HepG2 (cell line): ENCODE measurements around the gene TMEM144. TPM values are rescaled to one million over a fixed set of nuclear protein-coding genes. Genes with fewer than 3 reads are reported as not detected.

Experiments used
- ATF1 ChIP-seq: IDR thresholded peaks from 2 replicates; pipeline ENCODE4 v1.6.1; 2016; ENCODE audit warnings: mild to moderate bottlenecking, control low read depth
- CBFB ChIP-seq: sonication (generic); formaldehyde crosslinking; IDR thresholded peaks from 2 replicates; pipeline ENCODE4 v1.4.0; 2020; ENCODE audit warnings: missing genetic modification reagents
- ELF3 ChIP-seq: IDR thresholded peaks from 2 replicates; pipeline ENCODE4 v1.6.1; 2016; ENCODE audit warnings: missing genetic modification reagents, missing compliant biosample characterization
- GATAD2A ChIP-seq: IDR thresholded peaks from 2 replicates; pipeline ENCODE4 v1.6.1; 2016
- NONO ChIP-seq, 2 experiments: fragments of 450-650 bp in 1 of 2; sonication (generic) in 1 of 2; formaldehyde crosslinking in 1 of 2; IDR thresholded peaks in 1 of 2; conservative IDR thresholded peaks in 1 of 2; 2 replicates each; pipeline versions ENCODE4 v1.6.1 to v1.8.0; 2017 to 2022; ENCODE audit warnings: mild to moderate bottlenecking in 1 of 2, missing genetic modification reagents in 1 of 2, moderate library complexity in 1 of 2
- SOX5 ChIP-seq: IDR thresholded peaks from 2 replicates; pipeline ENCODE4 v1.6.1; 2016; ENCODE audit warnings: borderline replicate concordance
- TBX2 ChIP-seq: sonication (generic); formaldehyde crosslinking; IDR thresholded peaks from 2 replicates; pipeline ENCODE4 v1.5.0; 2020; ENCODE audit warnings: missing genetic modification reagents, mild to moderate bottlenecking, borderline replicate concordance
- TCF7L2 ChIP-seq: IDR thresholded peaks from 2 replicates; pipeline ENCODE4 v1.6.1; 2011; ENCODE audit warnings: mild to moderate bottlenecking, low read depth, low read length, moderate library complexity
- ZMYM3 ChIP-seq: sonication (generic); formaldehyde crosslinking; IDR thresholded peaks from 2 replicates; pipeline ENCODE4 v1.5.1; 2020; ENCODE audit warnings: mild to moderate bottlenecking, missing genetic modification reagents
- ZMYM4 ChIP-seq: sonication (generic); formaldehyde crosslinking; IDR thresholded peaks from 2 replicates; pipeline ENCODE4 v1.8.1; 2023; ENCODE audit warnings: mild to moderate bottlenecking, missing genetic modification reagents
- ZNF3 ChIP-seq: IDR thresholded peaks from 2 replicates; pipeline ENCODE4 v1.7.0; 2017; ENCODE audit warnings: inconsistent platforms
- ZNF30 ChIP-seq: sonication (generic); formaldehyde crosslinking; IDR thresholded peaks from 2 replicates; pipeline ENCODE4 v1.5.0; 2020; ENCODE audit warnings: mild to moderate bottlenecking, missing genetic modification reagents
- ZNF33B ChIP-seq: sonication (generic); formaldehyde crosslinking; IDR thresholded peaks from 2 replicates; pipeline ENCODE4 v1.5.1; 2020; ENCODE audit warnings: mild to moderate bottlenecking, missing genetic modification reagents
- ZNF550 ChIP-seq: sonication (generic); formaldehyde crosslinking; IDR thresholded peaks from 2 replicates; pipeline ENCODE4 v1.4.0; 2020; ENCODE audit warnings: mild to moderate bottlenecking, missing genetic modification reagents, borderline replicate concordance
- ZNF564 ChIP-seq: sonication (generic); formaldehyde crosslinking; IDR thresholded peaks from 2 replicates; pipeline ENCODE4 v1.8.1; 2023; ENCODE audit warnings: mild to moderate bottlenecking, missing genetic modification reagents
- polyA plus RNA-seq, 8 experiments: library from polyadenylated mRNA; depleted of rRNA in 3 of 8; stranded (reverse) in 7 of 8; unstranded in 1 of 8; fragments of >200 nt; fragmentation: Illumina TruSeq in 4 of 8; extraction: Trizol in 4 of 8; gene quantifications; 2 replicates each; pipeline versions ENCODE4 v1.2.1 to v1.2.3, GENCODE V29; 2011 to 2016; ENCODE audit warnings: low read depth in 4 of 8, missing spikeins in 1 of 8, mixed read lengths in 1 of 8; ENCODE audit not compliant: insufficient read depth in 1 of 8
- total RNA-seq, 5 experiments: library from RNA; depleted of rRNA; stranded (reverse); fragments of >200 nt; fragmentation: Illumina TruSeq; extraction: Trizol; gene quantifications; 2 replicates each; pipeline ENCODE4 v1.2.3, GENCODE V29; 2016; ENCODE audit warnings: low read depth in 1 of 5
- TF ChIP-seq, protein P1 (sequence below): sonication (generic); formaldehyde crosslinking; IDR thresholded peaks from 2 replicates; pipeline ENCODE4 v1.5.0; 2020; ENCODE audit warnings: mild to moderate bottlenecking, missing genetic modification reagents, borderline replicate concordance
- TF ChIP-seq, protein P2 (sequence below): sonication (generic); formaldehyde crosslinking; IDR thresholded peaks from 2 replicates; pipeline ENCODE4 v1.5.0; 2020; ENCODE audit warnings: missing genetic modification reagents

The TMEM144 gene
- total and polyA plus RNA-seq, 2 of the 13 experiments (the other 11 are each of a cell fraction or from before 2014, with no cell fraction given): 10.9 to 12.3 TPM

DNA sequence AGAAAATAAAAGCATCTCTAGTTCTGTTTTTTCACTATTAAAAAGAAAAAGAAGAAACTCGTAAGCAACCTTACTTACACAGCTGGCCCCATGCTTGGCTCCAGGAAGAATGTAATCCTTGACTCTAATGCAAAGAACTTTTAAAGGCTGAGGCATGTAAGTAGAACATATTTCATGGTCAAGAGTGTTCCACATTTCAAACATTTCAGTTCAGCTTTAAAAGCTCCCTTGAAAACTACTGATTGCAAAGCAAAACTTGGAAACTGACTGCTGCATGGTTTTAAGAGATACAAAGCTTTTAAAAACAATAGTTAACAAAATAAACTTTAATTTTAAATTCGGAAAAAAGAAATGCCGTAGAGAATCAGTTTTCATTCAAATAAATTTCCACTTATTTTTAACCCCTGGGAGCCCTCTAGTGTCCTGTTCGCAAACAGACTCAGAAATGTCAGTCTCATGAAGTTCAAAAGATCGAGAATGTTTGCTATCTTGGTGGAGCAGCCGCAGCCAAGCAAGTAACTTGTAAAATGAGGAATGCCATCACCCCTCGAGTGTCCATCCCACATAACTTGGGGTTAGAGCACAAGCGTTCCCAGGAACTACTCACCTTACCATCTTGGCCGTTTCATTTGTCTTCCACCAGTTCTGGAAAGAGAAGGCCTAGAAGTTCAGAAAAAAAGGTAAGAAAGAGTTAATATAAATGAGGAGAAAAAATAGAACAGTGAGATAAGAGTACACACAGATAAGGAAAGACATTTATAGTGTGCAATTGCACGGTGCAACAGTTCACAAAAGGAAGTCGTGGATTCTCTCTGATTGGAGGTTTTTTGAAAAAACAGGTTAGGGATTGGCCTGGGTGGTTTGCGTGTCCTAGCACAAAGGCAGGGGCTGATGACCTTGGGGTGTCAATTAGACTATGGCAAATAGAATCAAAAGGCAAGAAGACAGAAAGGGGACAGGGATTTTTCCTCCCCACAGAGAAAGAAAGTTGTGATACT is 37.7 kb upstream of the TMEM144 start, which contains the start of gene GASK1B (continued):
- TF ChIP-seq ZNF564 (CRISPR knock-in tag) (no peak), ZNF3 (CRISPR knock-in tag) (no peak), ZMYM4 (CRISPR knock-in tag) (peak; percentile 87), ZNF30 (CRISPR knock-in tag) (no peak), ZNF33B (no peak), ATF1 (CRISPR knock-in tag) (0 out of 2 replicates have a peak, but pooled peaks have one; percentile 9), GATAD2A (CRISPR knock-in tag) (peak; percentile 68), ZMYM3 (peak; percentile 41; the same call in 1 of the 2 replicates), TBX2 (CRISPR knock-in tag) (0 out of 2 replicates have a peak, but pooled peaks have one; percentile 21), NONO (IDR thresholded peaks at IDR 0.05) (no peak), NONO (CRISPR knock-in tag; conservative IDR thresholded peaks at IDR 0.05) (no peak), TCF7L2 (no peak), SOX5 (CRISPR knock-in tag) (peak; percentile 60; the same call in 1 of the 2 replicates), ELF3 (CRISPR knock-in tag) (0 out of 2 replicates have a peak, but pooled peaks have one; percentile 31), CBFB (CRISPR knock-in tag) (no peak), ZNF550 (CRISPR knock-in tag) (no peak)
- TF ChIP-seq, protein P1, sequence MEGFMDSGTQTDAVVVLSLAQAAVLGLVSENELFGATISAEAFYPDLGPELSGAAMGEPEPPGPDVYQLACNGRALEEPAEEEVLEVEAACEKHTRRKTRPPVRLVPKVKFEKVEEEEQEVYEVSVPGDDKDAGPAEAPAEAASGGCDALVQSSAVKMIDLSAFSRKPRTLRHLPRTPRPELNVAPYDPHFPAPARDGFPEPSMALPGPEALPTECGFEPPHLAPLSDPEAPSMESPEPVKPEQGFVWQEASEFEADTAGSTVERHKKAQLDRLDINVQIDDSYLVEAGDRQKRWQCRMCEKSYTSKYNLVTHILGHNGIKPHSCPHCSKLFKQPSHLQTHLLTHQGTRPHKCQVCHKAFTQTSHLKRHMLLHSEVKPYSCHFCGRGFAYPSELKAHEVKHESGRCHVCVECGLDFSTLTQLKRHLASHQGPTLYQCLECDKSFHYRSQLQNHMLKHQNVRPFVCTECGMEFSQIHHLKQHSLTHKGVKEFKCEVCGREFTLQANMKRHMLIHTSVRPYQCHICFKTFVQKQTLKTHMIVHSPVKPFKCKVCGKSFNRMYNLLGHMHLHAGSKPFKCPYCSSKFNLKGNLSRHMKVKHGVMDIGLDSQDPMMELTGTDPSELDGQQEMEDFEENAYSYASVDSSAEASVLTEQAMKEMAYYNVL (CRISPR knock-in tag): peak; percentile 34; the same call in 1 of the 2 replicates
- TF ChIP-seq, protein P2, sequence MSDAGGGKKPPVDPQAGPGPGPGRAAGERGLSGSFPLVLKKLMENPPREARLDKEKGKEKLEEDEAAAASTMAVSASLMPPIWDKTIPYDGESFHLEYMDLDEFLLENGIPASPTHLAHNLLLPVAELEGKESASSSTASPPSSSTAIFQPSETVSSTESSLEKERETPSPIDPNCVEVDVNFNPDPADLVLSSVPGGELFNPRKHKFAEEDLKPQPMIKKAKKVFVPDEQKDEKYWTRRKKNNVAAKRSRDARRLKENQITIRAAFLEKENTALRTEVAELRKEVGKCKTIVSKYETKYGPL (CRISPR knock-in tag): no peak
- TF ChIP-seq, all 625 proteins: peak for 66
